NCI-H1048 (cell line): Measurements from ENCODE around the gene PTGES.

Experiments
- DNase-seq: peaks from one replicate; lab custom pipeline; 2025; lab: John Stamatoyannopoulos, UW

PTGES gene

GRCh38 chr9:129717991-129718390 is 34.9 kb downstream of the PTGES start:
- DNase-seq, result no peak

DNA sequence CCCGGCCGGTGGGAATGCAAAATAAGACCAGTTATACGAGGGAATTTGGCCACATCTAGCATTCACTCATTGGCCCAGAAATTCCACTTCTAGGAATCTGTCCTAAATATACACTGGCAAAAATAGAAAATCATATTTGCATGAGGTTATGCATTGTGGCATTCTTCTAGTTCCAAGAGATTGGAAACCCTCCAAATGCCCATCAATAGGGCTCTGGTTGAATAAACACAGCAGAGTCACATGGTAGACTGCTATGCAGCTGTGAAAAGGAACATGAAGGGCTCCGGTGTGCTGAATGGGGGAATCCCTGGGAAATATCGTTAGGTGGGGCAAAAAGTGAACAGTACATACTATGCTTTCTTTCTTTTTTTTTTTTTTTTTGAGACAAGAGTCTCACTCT is 36.8 kb downstream of the PTGES start:
- peak; percentile 66 for DNase-seq

DNA sequence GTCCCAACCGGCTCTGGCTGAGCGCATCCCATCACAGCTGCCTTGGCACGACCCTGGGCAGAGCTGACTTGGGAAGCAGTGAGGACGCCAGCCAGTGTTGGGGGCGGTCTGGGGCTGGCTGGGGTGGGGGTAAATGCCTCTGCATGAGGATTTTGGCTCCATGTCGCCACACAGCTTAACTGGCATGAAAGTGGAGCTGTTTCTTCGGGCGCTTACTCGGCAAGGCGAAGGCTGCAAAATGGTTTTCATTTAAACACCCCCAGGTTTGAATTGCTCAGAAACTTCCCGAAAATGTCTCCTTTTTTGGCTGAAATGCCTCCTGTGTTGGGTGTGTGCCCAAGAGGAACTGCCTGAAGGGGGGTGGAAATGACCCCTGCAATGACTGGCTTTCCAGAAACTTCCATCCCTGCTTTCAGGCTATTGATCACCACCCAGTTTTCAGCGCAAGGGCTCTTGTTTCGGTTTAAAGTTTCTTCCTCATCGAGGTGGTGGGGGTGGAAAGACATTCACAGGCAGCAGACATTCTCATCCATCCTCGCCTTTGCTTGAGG is 38.3 kb downstream of the PTGES start:
- no peak for DNase-seq

- no peak for DNase-seq
Measured at GRCh38 chr9:129713402-129713679, 39.5 kb downstream of the PTGES start.

DNA sequence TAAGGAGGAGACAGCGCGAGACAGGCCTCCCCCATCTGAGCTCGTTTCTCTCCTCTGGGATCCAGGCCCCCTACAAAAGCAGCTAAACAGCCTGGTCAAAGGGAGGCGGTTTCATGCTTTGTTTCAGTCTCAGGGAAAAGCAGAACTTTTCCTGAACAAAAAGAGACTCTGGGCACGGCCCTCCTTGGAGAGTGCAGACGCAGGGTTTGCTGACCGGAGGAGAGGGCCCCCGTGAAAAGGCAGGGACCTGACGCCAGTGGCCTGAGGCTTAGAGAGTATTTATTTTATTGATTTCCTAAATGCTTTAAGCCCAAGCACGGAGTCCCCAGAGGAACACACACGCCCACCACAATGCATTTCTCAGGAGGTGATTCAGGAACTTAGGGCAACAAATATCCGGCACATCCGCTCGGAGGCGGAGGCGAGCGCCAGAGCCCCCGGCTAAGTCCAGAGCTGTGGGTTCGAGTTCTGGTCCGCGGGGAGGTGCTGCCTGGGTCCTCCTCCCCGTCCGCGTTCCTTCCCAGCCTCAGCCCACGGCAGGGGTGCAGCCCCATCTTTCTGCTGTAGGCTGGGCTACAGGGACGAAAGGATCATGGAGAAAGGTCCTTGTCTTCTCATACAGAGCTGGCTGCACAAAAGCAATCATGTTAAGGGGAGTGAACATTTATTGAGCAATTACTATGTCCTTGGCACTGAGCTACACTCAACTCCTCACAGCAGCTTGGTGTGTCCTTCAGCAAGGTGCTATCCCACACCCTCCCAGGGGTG is 40.0 kb downstream of the PTGES start:
- DNase-seq, result no peak

DNA sequence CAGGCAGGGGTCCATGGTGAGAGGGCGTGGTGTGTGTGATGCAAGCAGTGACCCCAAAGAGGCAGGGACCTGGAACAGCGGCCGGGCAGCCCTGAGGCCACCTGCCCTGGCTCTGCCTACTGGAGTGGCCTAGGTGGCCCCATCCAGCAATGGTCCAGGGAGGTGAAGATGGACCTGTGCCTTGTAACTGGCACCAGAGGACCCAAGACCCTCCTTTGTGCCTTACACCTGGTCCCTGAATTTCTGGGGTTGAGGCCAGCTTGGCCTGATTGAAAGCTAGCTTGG is 42.7 kb downstream of the PTGES start:
- no peak for DNase-seq

- DNase-seq, result no peak
Measured at GRCh38 chr9:129709438-129710168, 43.2 kb downstream of the PTGES start.

DNA sequence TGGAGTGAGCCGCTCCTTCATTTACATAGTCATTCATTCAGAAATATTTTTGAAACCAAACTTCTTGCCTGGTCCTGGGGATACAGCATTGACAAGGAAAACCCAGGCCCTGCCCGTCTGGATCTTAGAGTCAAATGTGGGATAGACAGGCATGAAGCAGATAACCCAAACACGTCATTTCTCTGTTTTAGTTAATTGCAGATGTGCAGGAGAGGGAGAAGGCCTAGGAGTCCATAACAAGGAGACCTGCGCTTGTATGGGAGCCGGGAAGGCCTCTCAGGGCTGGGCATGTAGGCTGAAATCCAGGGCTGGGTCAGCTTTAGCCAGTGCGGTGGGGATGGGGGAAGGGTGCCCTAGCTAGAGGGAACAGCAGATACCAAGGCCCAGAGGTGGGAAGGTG is 44.0 kb downstream of the PTGES start:
- no peak for DNase-seq

DNA sequence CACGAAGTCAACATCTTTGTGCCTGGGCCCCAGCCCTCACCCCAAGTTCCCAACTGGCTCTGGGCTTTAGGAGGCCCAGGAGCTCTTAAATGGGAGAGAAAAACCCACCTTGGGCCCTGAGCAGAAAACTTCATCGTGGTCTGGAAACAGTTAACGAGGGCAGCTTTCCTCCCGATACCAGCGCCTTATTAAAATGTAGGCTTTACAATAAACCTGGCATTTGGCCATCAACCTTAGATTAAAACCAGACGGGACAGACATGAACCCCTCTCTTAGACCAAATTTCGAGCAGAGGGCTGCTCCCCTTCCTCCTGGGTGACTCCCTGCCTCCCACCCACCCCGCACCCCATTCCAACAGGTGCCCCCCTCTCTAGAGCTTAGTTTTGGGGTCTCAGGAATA is 48.0 kb downstream of the PTGES start:
- DNase-seq, result no peak

- DNase-seq, result no peak
Measured at GRCh38 chr9:129703667-129704355, 49.0 kb downstream of the PTGES start.

GRCh38 chr9:129702589-129703520 is 50.0 kb downstream of the PTGES start:
- no peak for DNase-seq

- DNase-seq, result no peak
Measured at GRCh38 chr9:129701549-129701948, 51.3 kb downstream of the PTGES start.

GRCh38 chr9:129701054-129701453 is 51.8 kb downstream of the PTGES start:
- no peak for DNase-seq

DNA sequence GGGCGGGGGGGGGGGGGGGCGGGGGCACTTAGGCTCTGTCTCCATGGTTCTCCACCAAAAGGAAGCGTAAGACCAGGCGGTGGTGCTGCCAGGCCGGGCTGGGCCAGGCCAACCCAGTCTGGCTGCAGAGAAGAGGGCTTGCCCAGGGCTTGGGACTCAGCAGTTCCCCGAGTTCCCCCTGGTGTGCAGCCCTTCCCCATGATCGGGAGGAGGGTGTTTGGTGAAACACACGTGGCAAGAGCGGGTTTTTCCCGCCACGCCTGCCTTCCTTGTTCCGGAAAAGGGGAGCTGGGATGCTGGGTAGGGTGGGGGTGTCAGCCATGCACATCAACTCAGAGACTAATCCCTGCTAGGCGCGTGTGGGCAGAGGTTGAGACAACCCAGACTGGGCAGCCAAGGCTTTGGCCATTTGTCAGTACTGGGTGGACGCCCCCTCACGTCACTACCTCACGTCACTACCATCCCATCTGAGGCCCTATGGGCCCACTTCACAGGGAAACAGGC is 54.5 kb downstream of the PTGES start:
- DNase-seq, result no peak

- DNase-seq, result no peak
Measured at GRCh38 chr9:129697656-129698253, 55.1 kb downstream of the PTGES start.

DNA sequence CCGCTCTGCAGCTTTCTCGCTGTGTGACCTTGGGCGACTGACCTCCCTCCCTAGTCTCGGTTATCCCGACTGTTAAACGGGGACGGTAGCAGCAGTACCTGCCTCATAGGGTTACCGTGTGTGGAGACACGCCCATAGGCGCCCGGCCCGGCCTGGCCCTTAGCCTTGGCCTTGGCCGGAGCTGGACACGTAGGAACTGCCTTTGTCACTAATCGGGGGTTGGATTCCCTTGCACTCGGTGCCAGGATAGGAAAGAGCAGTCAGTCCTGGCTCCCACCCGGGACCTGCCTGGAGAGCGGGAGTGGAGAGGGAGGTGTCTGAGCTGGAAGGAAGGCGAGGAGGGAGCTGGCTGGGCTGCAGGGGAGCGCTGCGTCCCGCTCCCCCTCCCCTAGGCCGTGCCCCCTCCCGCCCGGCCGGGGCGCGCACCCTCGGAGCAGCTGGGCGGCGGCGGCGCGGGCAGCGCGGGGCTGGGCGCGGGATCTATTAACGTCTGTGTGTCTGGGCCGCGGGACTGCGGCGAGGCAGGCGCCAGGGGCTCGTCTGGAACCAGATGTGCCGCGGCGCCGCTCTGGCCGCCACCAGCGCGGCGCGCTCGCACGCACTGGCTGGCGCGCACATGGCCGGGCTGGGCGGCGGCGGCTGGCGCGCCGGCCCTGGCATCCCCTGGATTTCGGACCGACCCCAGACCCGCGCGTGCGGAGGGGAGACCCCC is 55.7 kb downstream of the PTGES start:
- no peak for DNase-seq

DNA sequence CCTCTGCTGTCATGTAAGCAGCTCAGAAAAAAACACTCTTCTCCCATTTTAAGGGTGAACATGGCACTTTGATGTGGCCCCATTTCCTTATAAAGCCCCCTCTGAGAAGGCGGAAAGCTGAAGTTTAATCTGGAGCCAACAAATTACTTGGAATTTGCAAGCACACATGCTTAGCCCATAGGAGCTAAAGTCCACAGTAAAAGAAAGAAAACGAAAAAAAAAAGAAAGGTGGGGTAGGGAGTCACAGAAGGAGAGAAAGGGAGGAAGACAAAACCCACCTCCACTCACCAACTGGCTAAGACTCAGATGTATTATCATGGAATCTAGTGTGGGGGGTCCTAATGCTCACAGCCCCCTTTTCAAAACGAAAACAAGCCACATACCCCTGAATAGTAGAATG is 57.0 kb downstream of the PTGES start:
- DNase-seq, result no peak

GRCh38 chr9:129694243-129694646 is 58.6 kb downstream of the PTGES start:
- no peak for DNase-seq

DNA sequence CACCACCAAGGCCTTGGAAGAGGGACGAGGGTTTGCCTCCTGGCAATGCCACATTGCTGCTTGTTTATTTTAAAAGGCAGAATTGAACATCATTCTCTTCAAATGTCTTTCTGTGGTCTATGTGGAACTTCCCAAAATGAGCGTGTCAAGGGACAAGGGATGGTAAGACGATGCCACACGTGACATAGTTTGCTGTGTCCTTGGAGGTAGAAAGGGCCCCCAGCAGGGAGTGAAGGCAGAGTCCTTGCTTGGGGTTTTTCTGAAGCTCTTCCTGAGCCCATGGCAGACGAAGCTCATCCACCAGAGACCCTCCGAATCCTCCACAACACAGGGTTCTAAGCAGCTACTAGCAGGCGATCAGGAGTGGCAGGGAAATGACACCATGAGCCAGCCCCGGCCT is 59.1 kb downstream of the PTGES start:
- DNase-seq, result no peak

GRCh38 chr9:129692534-129692933 is 60.3 kb downstream of the PTGES start:
- no peak for DNase-seq
